Measurements from ENCODE around the gene ANKH. TPM values are rescaled to one million over a fixed set of nuclear protein-coding genes. Genes with fewer than 3 reads are reported as not detected.
A peak's percentile ranks its signal among the peaks of the same experiment; 100 is the strongest.

Gene ANKH
- total and polyA plus RNA-seq, 4 donors = 10.8 to 46.7 (median 17.2) TPM

- Histone ChIP-seq H3K4me3 (no peak overlapping the region), H3K27me3 (ENCODE audit: control insufficient read depth in 3 of 3, insufficient read depth in 3 of 3, low read length in 2 of 3) (no peaks in the 10 kb centered on the region), H3K9ac (ENCODE audit: insufficient read depth in 1 of 2, low read length in 2 of 2) (no peak overlapping the region), H3K27ac (ENCODE audit: low read depth in 1 of 2, low read length in 1 of 2) (peak overlapping the region in 1 of 2 donors; percentile 74), H3K4me1 (ENCODE audit: control insufficient read depth in 5 of 5, insufficient read depth in 5 of 5, low read length in 5 of 5) (peaks cover 0 to 14% (median 0%) of the 10 kb centered on the region in 5 donors), H3K36me3 (ENCODE audit: control insufficient read depth in 4 of 4, insufficient read depth in 4 of 4, low read length in 4 of 4) (peaks cover 27 to 43% (median 29%) of the 10 kb centered on the region in 4 donors), H3K9me3 (ENCODE audit: control insufficient read depth in 4 of 4, insufficient read depth in 3 of 4, low read length in 3 of 4) (peaks cover 0 to 3% (median 0%) of the 10 kb centered on the region in 4 donors)
- TF ChIP-seq CTCF (IDR thresholded peaks at IDR 0.05; ENCODE audit: control extremely low read depth, extremely low read depth) = no peak
- ATAC-seq (ENCODE audit: insufficient read depth, low FRiP score) = no peak
- no peak for DNase-seq
- WGBS, 2 donors = 85 to 86% methylated on average over 5 of the region's 5 CpGs
Measured at GRCh38 chr5:14684757-14685156, 186.8 kb downstream of the ANKH start.

- DNase-seq (no peak), ATAC-seq (ENCODE audit: insufficient read depth, low FRiP score) (no peak)
- TF ChIP-seq CTCF (IDR thresholded peaks at IDR 0.05; ENCODE audit: control extremely low read depth, extremely low read depth) = no peak
- Histone ChIP-seq H3K36me3 (ENCODE audit: control insufficient read depth in 4 of 4, insufficient read depth in 4 of 4, low read length in 4 of 4) (peaks cover 21 to 40% (median 25%) of the 10 kb centered on the region in 4 donors), H3K4me3 (no peak overlapping the region), H3K27ac (ENCODE audit: low read depth in 1 of 2, low read length in 1 of 2) (peak overlapping the region in 1 of 2 donors; percentile 74), H3K4me1 (ENCODE audit: control insufficient read depth in 5 of 5, insufficient read depth in 5 of 5, low read length in 5 of 5) (peaks cover 0 to 14% (median 0%) of the 10 kb centered on the region in 5 donors), H3K9ac (ENCODE audit: insufficient read depth in 1 of 2, low read length in 2 of 2) (no peak overlapping the region), H3K9me3 (ENCODE audit: control insufficient read depth in 4 of 4, insufficient read depth in 3 of 4, low read length in 3 of 4) (peaks cover 0 to 3% (median 0%) of the 10 kb centered on the region in 4 donors), H3K27me3 (ENCODE audit: control insufficient read depth in 3 of 3, insufficient read depth in 3 of 3, low read length in 2 of 3) (no peaks in the 10 kb centered on the region)
- 72 to 85% methylated on average over 4 of the region's 4 CpGs for WGBS, 2 donors
Measured at GRCh38 chr5:14683906-14684455, 187.6 kb downstream of the ANKH start.

- no peak overlapping the region for H3K4me3 ChIP-seq
- DNase-seq (no peak), ATAC-seq (ENCODE audit: insufficient read depth, low FRiP score) (no peak)
- no peak overlapping the region for H3K9ac ChIP-seq (ENCODE audit: insufficient read depth in 1 of 2, low read length in 2 of 2)
- H3K36me3 ChIP-seq (ENCODE audit: control insufficient read depth in 4 of 4, insufficient read depth in 4 of 4, low read length in 4 of 4) = peaks cover 12 to 23% (median 18%) of the 10 kb centered on the region in 4 donors
- 96% methylated on average over 10 of the region's 10 CpGs for WGBS, 2 donors
- H3K27me3 ChIP-seq (ENCODE audit: control insufficient read depth in 3 of 3, insufficient read depth in 3 of 3, low read length in 2 of 3) = no peaks in the 10 kb centered on the region
- peaks cover 0 to 18% (median 3%) of the 10 kb centered on the region in 5 donors for H3K4me1 ChIP-seq (ENCODE audit: control insufficient read depth in 5 of 5, insufficient read depth in 5 of 5, low read length in 5 of 5)
- H3K9me3 ChIP-seq (ENCODE audit: control insufficient read depth in 4 of 4, insufficient read depth in 3 of 4, low read length in 3 of 4) = no peaks in the 10 kb centered on the region
- no peak for TF ChIP-seq CTCF (IDR thresholded peaks at IDR 0.05; ENCODE audit: control extremely low read depth, extremely low read depth)
- peak overlapping the region in 1 of 2 donors; percentile 45 for H3K27ac ChIP-seq (ENCODE audit: low read depth in 1 of 2, low read length in 1 of 2)
Measured at GRCh38 chr5:14681236-14681752, 190.3 kb downstream of the ANKH start.
